PC-9 (cell line): ENCODE measurements around the gene DDX19B.

Source experiments
- CTCF ChIP-seq: fragments of 200-600 bp; sonication (generic); conservative IDR thresholded peaks from 2 replicates; pipeline ENCODE4 v1.6.1; 2017; ENCODE audit warnings: mixed run types, antibody characterized with exemption, mild to moderate bottlenecking, moderate library complexity
- EZH2 ChIP-seq: fragments of 200-600 bp; sonication (generic); IDR thresholded peaks from 2 replicates; pipeline ENCODE4 v1.8.0; 2017; ENCODE audit warnings: antibody characterized with exemption, low read depth

- TF ChIP-seq CTCF (no peak), EZH2 (no peak)
Measured at GRCh38 chr16:70374213-70374612, 75.2 kb downstream of the DDX19B start.
